Fibroblast of villous mesenchyme (primary cell): ENCODE measurements around the gene BIN1. TPM values are rescaled to one million over a fixed set of nuclear protein-coding genes. Genes with fewer than 3 reads are reported as not detected.

Experiments used
- DNase-seq: peaks from one replicate; pipeline ENCODE4 v3.0.0-alpha.2; 2010; ENCODE audit warnings: low read depth
- H3K4me3 ChIP-seq: 2 replicates; pipeline ENCODE4 v1.5.1; 2011; ENCODE audit warnings: low read depth, mild to moderate bottlenecking, low read length
- CTCF ChIP-seq: IDR thresholded peaks from 2 replicates; pipeline ENCODE4 v1.5.1; 2012; ENCODE audit warnings: low read depth, mild to moderate bottlenecking, low read length; ENCODE audit not compliant: insufficient read depth
- total RNA-seq: library from RNA; depleted of rRNA; stranded (reverse); fragments of >200 nt; gene quantifications from 2 replicates; pipeline ENCODE4 v1.2.3, GENCODE V29; 2012

BIN1 gene
- total RNA-seq, 1 donor: 75.6 TPM

GRCh38 chr2:127047054-127047453 is 59.9 kb downstream of the BIN1 start:
- no peak overlapping the region for H3K4me3 ChIP-seq
- DNase-seq: no peak
- no peak for TF ChIP-seq CTCF

DNA sequence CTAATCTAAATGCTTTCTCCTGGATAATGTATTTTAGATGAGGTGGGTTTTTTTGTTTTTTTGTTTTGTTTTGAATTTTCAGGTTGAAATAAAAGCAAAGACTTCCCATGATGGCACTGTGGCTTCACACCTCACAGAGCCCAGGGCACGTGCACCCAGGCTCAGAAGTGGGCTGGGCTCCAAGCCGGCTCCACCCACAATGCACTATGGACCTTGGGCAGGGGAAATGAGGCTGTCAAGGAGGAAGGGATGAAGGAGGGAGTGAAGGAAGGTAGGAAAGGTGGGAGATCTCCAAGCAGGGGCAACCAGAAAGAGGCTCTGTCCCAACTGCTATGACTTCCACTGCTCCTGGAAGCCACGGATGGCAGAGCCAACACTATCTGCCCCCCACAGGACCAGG is 60.4 kb downstream of the BIN1 start:
- no peak for TF ChIP-seq CTCF
- H3K4me3 ChIP-seq: no peak overlapping the region
- DNase-seq: no peak

GRCh38 chr2:127045792-127046501 is 61.0 kb downstream of the BIN1 start:
- TF ChIP-seq CTCF: no peak
- no peak overlapping the region for H3K4me3 ChIP-seq
- DNase-seq: no peak

- H3K4me3 ChIP-seq: no peak overlapping the region
- DNase-seq: no peak
- TF ChIP-seq CTCF: no peak
Measured at GRCh38 chr2:127044977-127045661, 61.8 kb downstream of the BIN1 start.

GRCh38 chr2:127044165-127044718 is 62.7 kb downstream of the BIN1 start:
- no peak for TF ChIP-seq CTCF
- no peak for DNase-seq

DNA sequence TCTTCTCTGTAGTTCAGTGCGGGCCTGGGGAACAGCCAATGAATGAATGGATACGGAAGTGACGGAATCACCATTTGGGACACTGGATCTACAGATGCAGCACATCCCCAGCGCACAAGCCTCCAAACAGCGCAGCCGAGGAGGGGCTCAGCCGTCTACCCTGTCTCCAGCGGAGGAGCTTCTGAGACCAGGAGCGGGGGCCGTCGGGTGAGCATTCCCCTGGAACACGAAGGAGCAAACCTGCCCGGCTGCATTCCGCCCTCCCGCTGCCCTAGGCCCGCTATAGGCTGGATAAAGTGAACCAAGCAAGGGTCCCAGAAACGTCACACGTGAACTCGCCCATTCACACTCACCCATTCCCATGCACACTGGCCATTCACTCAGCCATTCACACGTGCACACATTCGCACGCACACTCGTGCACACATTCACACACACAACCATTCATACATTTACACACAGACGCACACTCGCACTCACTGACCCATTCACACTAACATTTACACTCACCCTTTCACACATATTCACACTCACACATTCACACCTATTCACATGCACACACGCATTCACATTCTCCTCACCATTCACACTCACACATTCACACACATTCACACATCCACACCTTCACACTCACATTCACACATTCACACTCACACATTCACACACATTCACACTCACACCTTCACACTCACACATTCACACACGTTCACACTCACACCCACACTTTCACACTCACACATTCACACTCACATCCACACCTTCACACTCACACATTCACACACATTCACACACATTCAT is 63.4 kb downstream of the BIN1 start:
- no peak overlapping the region for H3K4me3 ChIP-seq
- DNase-seq: no peak
- no peak for TF ChIP-seq CTCF

More at GRCh38 chr2:127044165-127044718, 62.7 kb downstream of the BIN1 start:
- no peak overlapping the region for H3K4me3 ChIP-seq
